ENCODE results near the gene SCO2.

DNA sequence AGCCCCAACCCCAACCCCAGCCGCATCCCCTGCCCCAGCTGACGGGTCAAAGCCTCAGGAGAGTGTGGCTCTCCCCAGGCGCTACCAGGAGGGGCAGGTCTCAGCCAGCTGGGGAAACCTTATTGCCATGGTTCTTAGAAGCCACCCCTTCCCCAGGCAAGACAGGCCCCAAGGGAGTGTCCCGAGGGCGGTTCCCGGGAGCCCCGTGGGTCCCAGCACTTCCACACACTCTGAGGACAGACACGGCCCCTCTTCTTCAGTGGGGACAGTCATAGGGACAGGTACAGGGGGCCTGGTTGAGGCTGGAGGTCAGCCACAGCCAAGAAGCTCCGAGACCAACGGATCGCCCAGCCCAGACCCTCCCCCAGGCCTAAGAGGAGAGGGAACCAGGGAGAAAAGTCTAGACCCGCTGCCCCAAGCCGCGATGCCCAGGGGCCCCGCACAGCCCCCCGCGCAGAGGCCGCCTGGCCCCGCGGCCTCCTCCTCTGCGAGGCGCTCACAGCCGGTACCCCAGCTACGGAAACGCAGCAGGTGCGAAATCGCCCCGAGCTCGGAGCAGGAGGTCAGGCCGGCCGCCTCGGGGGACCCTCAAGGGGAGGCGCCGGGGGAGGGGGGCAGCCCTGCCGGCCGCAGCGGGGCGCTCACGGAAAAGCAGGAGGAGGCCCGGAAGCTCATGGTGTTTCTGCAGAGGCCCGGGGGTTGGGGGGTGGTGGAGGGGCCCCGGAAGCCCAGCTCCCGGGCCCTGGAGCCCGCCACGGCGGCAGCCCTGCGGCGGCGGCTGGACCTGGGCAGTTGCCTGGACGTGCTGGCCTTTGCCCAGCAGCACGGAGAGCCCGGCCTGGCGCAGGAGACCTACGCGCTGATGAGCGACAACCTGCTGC lies 22.9 kb upstream of the SCO2 start:
- no peak; the same call in 1 of the 2 replicates for TF ChIP-seq POLR2A (IDR thresholded peaks at IDR 0.05; ENCODE audit: low read depth, low read length)
- TF ChIP-seq POLR2AphosphoS5 (IDR thresholded peaks at IDR 0.05; ENCODE audit: low read depth, low read length), result no peak
